WTC11 (cell line): ENCODE results near the gene PHAX.

Experiments used
- AFF4 ChIP-seq: sonication (generic); formaldehyde crosslinking; IDR thresholded peaks from 2 replicates; pipeline ENCODE4 v1.8.1; 2023; ENCODE audit warnings: mild to moderate bottlenecking, missing genetic modification reagents, borderline replicate concordance
- ELF4 ChIP-seq: sonication (generic); formaldehyde crosslinking; IDR thresholded peaks from 2 replicates; pipeline ENCODE4 v1.8.1; 2022; ENCODE audit warnings: low read depth, mild to moderate bottlenecking, moderate library complexity, missing genetic modification reagents
- ESRRA ChIP-seq: sonication (generic); formaldehyde crosslinking; IDR thresholded peaks from 2 replicates; pipeline ENCODE4 v1.8.1; 2022; ENCODE audit warnings: mild to moderate bottlenecking, missing genetic modification reagents, borderline replicate concordance
- FOXP4 ChIP-seq: sonication (generic); formaldehyde crosslinking; IDR thresholded peaks from 2 replicates; pipeline ENCODE4 v1.8.0; 2022; ENCODE audit warnings: mild to moderate bottlenecking, missing genetic modification reagents
- JAZF1 ChIP-seq: fragments of 250-450 bp; sonication (Bioruptor Pico); IDR thresholded peaks from 2 replicates; pipeline ENCODE4 v1.9.0; 2021; ENCODE audit warnings: moderate library complexity, mild to moderate bottlenecking, inconsistent platforms
- NR3C1 ChIP-seq: sonication (generic); formaldehyde crosslinking; conservative IDR thresholded peaks from 2 replicates; pipeline ENCODE4 v1.8.1; 2023; ENCODE audit warnings: low read depth, mild to moderate bottlenecking, missing genetic modification reagents
- SMAD3 ChIP-seq: sonication (generic); formaldehyde crosslinking; IDR thresholded peaks from 2 replicates; pipeline ENCODE4 v1.8.0; 2022; ENCODE audit warnings: missing genetic modification reagents, mild to moderate bottlenecking, borderline replicate concordance
- SP1 ChIP-seq: sonication (generic); formaldehyde crosslinking; conservative IDR thresholded peaks from 2 replicates; pipeline ENCODE4 v1.8.1; 2022; ENCODE audit warnings: missing genetic modification reagents
- TF ChIP-seq, protein P1 (sequence below): fragments of 200-600 bp; IDR thresholded peaks from 2 replicates; pipeline ENCODE4 v1.8.0; 2022; ENCODE audit warnings: antibody characterized with exemption
- TF ChIP-seq, protein P2 (sequence below): sonication (generic); formaldehyde crosslinking; IDR thresholded peaks from 2 replicates; pipeline ENCODE4 v1.8.1; 2023; ENCODE audit warnings: mild to moderate bottlenecking, missing genetic modification reagents, moderate library complexity
- TF ChIP-seq, protein P3 (sequence below): sonication (generic); formaldehyde crosslinking; IDR thresholded peaks from 2 replicates; pipeline ENCODE4 v1.8.1; 2022; ENCODE audit warnings: mild to moderate bottlenecking, moderate library complexity, missing genetic modification reagents

GRCh38 chr5:126631920-126632319 is 31.2 kb downstream of the PHAX start:
- TF ChIP-seq ESRRA (CRISPR knock-in tag) = no peak
- TF ChIP-seq ELF4 (CRISPR knock-in tag) = no peak
- no peak for TF ChIP-seq JAZF1 (CRISPR knock-in tag)
- TF ChIP-seq AFF4 (CRISPR knock-in tag) = no peak
- TF ChIP-seq, protein P1, sequence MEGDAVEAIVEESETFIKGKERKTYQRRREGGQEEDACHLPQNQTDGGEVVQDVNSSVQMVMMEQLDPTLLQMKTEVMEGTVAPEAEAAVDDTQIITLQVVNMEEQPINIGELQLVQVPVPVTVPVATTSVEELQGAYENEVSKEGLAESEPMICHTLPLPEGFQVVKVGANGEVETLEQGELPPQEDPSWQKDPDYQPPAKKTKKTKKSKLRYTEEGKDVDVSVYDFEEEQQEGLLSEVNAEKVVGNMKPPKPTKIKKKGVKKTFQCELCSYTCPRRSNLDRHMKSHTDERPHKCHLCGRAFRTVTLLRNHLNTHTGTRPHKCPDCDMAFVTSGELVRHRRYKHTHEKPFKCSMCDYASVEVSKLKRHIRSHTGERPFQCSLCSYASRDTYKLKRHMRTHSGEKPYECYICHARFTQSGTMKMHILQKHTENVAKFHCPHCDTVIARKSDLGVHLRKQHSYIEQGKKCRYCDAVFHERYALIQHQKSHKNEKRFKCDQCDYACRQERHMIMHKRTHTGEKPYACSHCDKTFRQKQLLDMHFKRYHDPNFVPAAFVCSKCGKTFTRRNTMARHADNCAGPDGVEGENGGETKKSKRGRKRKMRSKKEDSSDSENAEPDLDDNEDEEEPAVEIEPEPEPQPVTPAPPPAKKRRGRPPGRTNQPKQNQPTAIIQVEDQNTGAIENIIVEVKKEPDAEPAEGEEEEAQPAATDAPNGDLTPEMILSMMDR = no peak
- no peak for TF ChIP-seq SP1 (CRISPR knock-in tag)
- TF ChIP-seq, protein P2, sequence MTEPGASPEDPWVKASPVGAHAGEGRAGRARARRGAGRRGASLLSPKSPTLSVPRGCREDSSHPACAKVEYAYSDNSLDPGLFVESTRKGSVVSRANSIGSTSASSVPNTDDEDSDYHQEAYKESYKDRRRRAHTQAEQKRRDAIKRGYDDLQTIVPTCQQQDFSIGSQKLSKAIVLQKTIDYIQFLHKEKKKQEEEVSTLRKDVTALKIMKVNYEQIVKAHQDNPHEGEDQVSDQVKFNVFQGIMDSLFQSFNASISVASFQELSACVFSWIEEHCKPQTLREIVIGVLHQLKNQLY (CRISPR knock-in tag) = no peak
- TF ChIP-seq SMAD3 (CRISPR knock-in tag) = no peak
- no peak for TF ChIP-seq FOXP4
- no peak for TF ChIP-seq NR3C1 (CRISPR knock-in tag)
- TF ChIP-seq, protein P3, sequence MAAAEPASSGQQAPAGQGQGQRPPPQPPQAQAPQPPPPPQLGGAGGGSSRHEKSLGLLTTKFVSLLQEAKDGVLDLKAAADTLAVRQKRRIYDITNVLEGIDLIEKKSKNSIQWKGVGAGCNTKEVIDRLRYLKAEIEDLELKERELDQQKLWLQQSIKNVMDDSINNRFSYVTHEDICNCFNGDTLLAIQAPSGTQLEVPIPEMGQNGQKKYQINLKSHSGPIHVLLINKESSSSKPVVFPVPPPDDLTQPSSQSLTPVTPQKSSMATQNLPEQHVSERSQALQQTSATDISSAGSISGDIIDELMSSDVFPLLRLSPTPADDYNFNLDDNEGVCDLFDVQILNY (CRISPR knock-in tag) = no peak
